ENCODE results near the gene DIP2C.

Gene DIP2C

DNA sequence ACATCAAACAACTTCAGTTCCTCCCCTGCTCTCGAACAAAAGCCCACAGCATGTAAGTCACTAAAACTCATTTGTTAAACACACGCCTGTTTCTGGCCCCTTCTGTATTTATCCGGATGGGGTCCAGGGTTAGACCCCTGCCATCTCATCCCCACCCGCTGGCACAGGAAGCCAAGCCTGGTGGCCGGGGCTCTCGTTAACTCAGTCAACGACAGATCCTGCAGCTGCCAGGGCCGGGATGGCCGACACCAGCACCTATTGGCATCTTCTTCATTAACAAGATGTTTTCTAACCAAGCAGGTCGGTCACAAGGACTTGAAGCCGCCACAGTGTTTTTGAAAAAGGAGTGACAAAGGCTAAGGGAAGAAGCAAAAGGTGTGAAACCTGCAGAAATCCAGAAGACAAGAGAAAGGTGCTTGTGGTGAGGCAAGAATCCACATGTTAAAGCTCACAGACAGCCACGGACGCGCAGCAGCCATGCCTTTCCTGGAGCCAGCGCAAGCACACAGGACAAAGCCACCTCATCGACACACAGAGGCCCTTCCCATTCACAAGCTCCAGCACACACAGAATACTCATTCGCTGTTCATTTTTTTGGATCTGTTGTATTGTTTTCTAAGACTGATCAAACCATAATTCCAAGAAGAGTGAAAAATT, 202.7 kb downstream of the DIP2C start:
- no peak overlapping the region for H3K4me3 ChIP-seq (ENCODE audit: low read depth, low read length)
- no peak for DNase-seq (ENCODE audit: low read depth)
- TF ChIP-seq, protein P1, sequence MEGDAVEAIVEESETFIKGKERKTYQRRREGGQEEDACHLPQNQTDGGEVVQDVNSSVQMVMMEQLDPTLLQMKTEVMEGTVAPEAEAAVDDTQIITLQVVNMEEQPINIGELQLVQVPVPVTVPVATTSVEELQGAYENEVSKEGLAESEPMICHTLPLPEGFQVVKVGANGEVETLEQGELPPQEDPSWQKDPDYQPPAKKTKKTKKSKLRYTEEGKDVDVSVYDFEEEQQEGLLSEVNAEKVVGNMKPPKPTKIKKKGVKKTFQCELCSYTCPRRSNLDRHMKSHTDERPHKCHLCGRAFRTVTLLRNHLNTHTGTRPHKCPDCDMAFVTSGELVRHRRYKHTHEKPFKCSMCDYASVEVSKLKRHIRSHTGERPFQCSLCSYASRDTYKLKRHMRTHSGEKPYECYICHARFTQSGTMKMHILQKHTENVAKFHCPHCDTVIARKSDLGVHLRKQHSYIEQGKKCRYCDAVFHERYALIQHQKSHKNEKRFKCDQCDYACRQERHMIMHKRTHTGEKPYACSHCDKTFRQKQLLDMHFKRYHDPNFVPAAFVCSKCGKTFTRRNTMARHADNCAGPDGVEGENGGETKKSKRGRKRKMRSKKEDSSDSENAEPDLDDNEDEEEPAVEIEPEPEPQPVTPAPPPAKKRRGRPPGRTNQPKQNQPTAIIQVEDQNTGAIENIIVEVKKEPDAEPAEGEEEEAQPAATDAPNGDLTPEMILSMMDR (IDR thresholded peaks at IDR 0.05; ENCODE audit: control insufficient read depth, extremely low read depth, insufficient read depth): no peak

DNA sequence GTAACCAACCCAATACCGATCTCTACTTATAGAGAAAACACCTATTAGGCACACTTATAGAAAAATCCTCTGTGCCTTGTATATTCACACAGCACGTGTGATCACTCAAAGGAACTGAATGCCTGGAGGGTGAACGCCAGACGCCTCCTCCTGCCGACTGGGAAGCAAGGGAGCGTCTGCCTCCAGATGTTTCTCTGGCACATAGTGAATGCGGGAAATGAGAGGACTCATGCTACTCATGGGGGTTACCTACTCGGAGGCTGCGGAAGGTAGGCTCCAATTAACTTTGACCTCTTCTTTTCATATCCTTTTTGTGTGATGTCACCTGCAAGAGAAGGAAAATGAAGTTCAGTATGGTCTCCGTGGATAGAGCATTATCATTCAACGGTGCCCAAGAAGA, 203.3 kb downstream of the DIP2C start:
- TF ChIP-seq, protein P1 (IDR thresholded peaks at IDR 0.05; ENCODE audit: control insufficient read depth, extremely low read depth, insufficient read depth): no peak

DNA sequence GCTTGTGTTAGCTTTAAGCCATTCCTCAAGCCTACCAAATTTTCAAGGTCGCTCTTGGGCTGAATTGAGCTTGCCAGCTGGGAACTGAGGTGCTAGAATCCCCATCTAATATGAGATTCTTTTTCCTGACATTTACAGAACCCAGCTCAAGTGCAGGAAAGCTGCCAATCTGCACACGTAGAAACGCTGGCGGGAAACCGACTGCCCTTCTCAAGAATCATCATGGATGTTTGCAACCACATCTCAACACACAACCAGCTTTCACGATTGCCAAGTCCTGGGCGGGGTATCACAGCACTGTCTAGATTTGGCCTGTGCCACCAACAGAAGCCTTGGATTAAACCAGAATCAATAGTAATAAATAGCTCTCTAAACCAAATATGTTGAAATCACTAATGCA, 203.7 kb downstream of the DIP2C start:
- H3K4me3 ChIP-seq (ENCODE audit: low read depth, low read length): no peak overlapping the region
- TF ChIP-seq, protein P1 (IDR thresholded peaks at IDR 0.05; ENCODE audit: control insufficient read depth, extremely low read depth, insufficient read depth): no peak
- no peak for DNase-seq (ENCODE audit: low read depth)

More for the DNA sequence above, 203.3 kb downstream of the DIP2C start:
- DNase-seq (ENCODE audit: low read depth): no peak
- H3K4me3 ChIP-seq (ENCODE audit: low read depth, low read length): no peak overlapping the region

DNA sequence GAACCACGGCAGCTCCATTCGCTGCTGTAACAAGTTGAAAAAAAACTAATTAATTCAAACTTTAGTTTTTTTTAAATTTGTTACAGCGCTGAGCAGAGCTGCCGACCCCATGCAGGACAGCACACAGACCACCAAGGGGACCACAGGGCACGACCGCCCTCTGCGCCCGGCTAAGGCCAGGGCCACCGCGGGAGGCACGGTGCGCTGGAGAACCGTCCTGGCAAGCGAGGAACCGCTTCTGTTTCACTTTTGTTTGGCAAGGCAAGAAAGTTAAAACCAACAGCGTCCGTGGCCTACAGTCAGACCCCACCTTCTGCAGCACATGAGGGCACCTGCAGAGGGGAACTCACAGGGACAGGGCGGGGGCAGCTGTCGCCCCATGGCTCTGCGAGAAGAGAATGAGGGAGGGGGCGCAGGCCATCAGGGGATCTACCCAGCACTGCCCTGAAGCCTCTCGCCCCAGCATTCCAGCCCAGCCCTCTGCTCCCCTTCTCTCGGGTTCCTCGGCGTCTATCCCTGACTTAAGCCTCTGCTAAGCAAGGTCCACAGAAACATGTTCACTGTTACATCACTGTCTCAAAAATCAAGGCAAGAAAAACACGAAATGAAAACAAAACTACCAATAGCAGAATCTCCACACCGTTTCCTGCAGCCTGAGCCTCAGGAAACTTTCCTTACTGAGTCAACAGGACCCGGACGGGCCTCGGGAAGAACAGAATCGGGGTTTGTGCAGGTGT, 204.4 kb downstream of the DIP2C start:
- no peak for DNase-seq (ENCODE audit: low read depth)
- TF ChIP-seq, protein P1 (IDR thresholded peaks at IDR 0.05; ENCODE audit: control insufficient read depth, extremely low read depth, insufficient read depth): 0 out of 2 replicates have a peak, but pooled peaks have one; percentile 11
- H3K4me3 ChIP-seq (ENCODE audit: low read depth, low read length): peak overlapping the region; percentile 60

DNA sequence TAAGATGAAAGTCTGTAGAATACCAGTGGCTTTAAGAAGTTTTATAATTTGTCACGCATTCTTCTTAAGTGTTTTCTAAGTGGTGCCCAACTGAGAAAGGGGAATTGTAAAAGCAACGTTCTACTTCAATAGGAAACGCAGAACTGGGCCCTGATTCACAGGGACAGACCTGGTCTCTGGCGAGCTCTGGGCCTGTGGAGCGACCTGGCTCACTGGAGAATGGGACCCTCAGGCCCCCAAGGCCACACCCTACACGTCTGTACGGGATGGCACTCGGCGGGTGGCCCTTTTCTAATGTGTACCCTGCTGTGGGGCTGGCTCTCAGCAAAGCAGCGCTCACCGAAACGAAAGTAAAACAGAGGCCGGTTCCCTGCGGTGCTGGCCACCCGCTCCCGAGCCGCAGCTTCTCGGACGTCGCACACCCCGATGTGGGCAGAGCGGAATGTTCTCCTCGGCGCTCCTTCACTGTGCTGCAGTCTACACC, 205.0 kb downstream of the DIP2C start:
- peak overlapping the region; percentile 60 for H3K4me3 ChIP-seq (ENCODE audit: low read depth, low read length)
- no peak for DNase-seq (ENCODE audit: low read depth)
- TF ChIP-seq, protein P1 (IDR thresholded peaks at IDR 0.05; ENCODE audit: control insufficient read depth, extremely low read depth, insufficient read depth): no peak

DNA sequence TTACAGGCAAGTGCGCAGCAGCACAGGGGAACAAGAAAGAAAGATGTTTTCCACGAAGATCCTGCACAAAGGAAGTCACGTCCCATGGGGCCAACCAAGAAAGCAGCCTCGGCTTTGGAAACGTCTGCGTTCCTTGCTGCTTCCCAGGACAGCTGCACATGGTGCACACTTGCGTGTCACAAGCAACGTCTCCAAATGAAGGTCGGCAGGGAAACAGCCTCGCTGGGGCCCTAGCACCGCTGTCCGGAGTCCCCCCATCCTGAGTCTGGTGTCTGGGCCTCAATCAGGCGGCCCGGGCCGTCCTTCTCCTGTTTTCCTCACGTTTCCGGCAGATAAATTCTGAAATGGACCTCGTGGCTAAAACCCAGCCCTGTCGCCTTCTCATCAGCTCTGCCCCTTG, 206.2 kb downstream of the DIP2C start:
- H3K4me3 ChIP-seq (ENCODE audit: low read depth, low read length): no peak overlapping the region
- DNase-seq (ENCODE audit: low read depth): no peak
- TF ChIP-seq, protein P1 (IDR thresholded peaks at IDR 0.05; ENCODE audit: control insufficient read depth, extremely low read depth, insufficient read depth): no peak
